ENCODE data around the gene BICRA.
"Not testable (repeated sequence)": the region's sequence is repeated elsewhere in the genome, so short reads cannot be mapped to it uniquely, and the experiment has no call there.

BICRA gene

DNA sequence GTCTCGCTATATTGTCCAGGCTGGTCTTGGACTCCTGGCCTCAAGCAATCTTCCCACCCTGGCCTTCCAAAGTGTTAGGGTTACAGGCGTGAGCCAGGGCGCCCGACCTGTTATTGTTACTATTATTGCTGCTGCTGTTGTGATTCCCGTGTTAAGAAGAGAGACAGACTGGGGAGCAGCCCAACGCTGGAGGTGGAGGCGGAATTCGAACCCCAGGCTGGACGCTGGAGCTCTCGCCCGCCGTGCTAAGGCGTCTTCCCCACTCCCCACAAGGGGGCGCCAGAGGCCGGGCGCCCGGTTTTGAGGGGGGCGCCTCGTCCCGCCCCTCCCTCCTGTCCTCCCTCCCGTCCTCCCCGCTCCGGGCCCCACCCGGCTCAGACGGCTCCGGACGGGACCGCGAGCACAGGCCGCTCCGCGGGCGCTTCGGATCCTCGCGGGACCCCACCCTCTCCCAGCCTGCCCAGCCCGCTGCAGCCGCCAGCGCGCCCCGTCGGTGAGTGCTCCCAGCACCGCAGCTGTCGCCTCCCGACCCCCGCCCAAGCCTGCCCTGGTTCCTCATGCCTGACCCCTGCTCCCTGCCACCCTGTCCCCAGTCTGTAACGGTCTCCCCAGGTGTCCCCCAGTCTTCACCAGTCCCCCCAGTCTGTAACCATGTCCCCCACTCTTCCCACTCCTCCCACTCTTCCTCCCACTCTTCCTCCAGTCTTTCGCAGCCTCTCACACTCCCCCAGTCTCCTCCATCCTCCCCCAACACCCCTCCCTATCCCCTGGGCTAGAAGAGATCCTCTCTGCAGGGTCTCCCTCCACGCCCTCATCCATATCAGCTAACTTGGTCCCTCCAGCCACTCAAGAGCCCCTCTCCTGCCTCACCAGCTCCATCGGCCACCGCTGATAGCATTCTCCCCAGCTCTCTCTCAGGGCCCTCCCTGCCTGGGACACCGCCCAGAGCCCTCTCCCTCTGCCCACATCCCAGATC, 104.4 kb downstream of the BICRA start, which contains the start of gene EHD2:
EHD2 (plus strand) TSS at position 377 of the 976 bp plus-strand sequence. CDS start 3,191 bp downstream, outside the sequence.
- Histone ChIP-seq H3K4me2 (ENCODE audit: low read length) (no peak within 1 kb of the TSS), H3K4me1 (ENCODE audit: insufficient read depth, low read length, severe bottlenecking) (no peaks in the 10 kb centered on the region), H3K9ac (ENCODE audit: low read length) (no peak within 1 kb of the TSS), H3K9me3 (ENCODE audit: low read length) (no peaks in the 10 kb centered on the region), H3K36me3 (ENCODE audit: insufficient read depth, low read length) (no peaks in the 10 kb centered on the region; the same call in 1 of the 2 replicates), H3K79me2 (ENCODE audit: insufficient read depth, low read length) (no peaks in the 10 kb centered on the region), H4K20me1 (ENCODE audit: insufficient read depth, low read length) (no peaks in the 10 kb centered on the region), H2AFZ (ENCODE audit: low read length) (no peak within 1 kb of the TSS), H3F3A (ENCODE audit: insufficient read depth, low read length) (no peaks in the 10 kb centered on the region), H3K4me3 (ENCODE audit: low read depth, low read length, poor library complexity, severe bottlenecking) (no peak within 1 kb of the TSS), H3K9me2 (ENCODE audit: low read depth, low read length) (no peaks in the 10 kb centered on the region), H3K27ac (ENCODE audit: low read depth, low read length, poor library complexity, severe bottlenecking) (no peak within 1 kb of the TSS), H3K27me3 (ENCODE audit: insufficient read depth, low read length) (peaks cover 11% of the 10 kb centered on the region; the same call in 1 of the 2 replicates)
- TF ChIP-seq, protein P1, sequence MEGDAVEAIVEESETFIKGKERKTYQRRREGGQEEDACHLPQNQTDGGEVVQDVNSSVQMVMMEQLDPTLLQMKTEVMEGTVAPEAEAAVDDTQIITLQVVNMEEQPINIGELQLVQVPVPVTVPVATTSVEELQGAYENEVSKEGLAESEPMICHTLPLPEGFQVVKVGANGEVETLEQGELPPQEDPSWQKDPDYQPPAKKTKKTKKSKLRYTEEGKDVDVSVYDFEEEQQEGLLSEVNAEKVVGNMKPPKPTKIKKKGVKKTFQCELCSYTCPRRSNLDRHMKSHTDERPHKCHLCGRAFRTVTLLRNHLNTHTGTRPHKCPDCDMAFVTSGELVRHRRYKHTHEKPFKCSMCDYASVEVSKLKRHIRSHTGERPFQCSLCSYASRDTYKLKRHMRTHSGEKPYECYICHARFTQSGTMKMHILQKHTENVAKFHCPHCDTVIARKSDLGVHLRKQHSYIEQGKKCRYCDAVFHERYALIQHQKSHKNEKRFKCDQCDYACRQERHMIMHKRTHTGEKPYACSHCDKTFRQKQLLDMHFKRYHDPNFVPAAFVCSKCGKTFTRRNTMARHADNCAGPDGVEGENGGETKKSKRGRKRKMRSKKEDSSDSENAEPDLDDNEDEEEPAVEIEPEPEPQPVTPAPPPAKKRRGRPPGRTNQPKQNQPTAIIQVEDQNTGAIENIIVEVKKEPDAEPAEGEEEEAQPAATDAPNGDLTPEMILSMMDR (IDR thresholded peaks at IDR 0.05; ENCODE audit: low read length): peak; percentile 49
- no peak for TF ChIP-seq EZH2 (IDR thresholded peaks at IDR 0.05; ENCODE audit: borderline replicate concordance, low read length)

DNA sequence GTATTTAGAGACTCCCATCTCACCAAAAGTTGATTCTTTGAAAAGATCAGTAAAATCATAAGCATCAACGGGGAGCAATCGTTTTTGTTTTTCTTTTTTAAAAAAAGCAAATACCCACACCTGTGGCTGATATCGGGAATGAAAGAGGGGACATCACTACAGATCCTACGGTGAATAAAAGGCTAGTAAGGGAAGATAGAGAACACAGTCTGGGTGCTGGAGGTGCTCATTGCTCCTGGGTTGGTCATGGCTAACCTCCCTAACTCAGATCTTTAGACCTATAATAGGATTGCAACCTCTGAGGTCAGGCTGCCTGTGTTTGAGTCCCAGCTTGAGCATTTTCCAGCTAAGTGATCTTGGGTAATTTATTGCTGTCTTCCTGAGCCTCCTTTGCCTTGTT, 105.4 kb downstream of the BICRA start:
- Histone ChIP-seq H3K4me2 (ENCODE audit: low read length) (no peak overlapping the region), H3K9ac (ENCODE audit: low read length) (no peak overlapping the region), H3K79me2 (ENCODE audit: insufficient read depth, low read length) (no peaks in the 10 kb centered on the region), H3K4me1 (ENCODE audit: insufficient read depth, low read length, severe bottlenecking) (no peaks in the 10 kb centered on the region), H3K9me3 (ENCODE audit: low read length) (no peaks in the 10 kb centered on the region), H4K20me1 (ENCODE audit: insufficient read depth, low read length) (no peaks in the 10 kb centered on the region), H3K9me2 (ENCODE audit: low read depth, low read length) (no peaks in the 10 kb centered on the region), H3K27me3 (ENCODE audit: insufficient read depth, low read length) (peaks cover 11% of the 10 kb centered on the region; the same call in 1 of the 2 replicates), H3K36me3 (ENCODE audit: insufficient read depth, low read length) (no peaks in the 10 kb centered on the region; the same call in 1 of the 2 replicates), H2AFZ (ENCODE audit: low read length) (no peak overlapping the region), H3K4me3 (ENCODE audit: low read depth, low read length, poor library complexity, severe bottlenecking) (no peak overlapping the region), H3F3A (ENCODE audit: insufficient read depth, low read length) (no peaks in the 10 kb centered on the region), H3K27ac (ENCODE audit: low read depth, low read length, poor library complexity, severe bottlenecking) (no peak overlapping the region)
- TF ChIP-seq, protein P1 (IDR thresholded peaks at IDR 0.05; ENCODE audit: low read length): no peak
- no peak for TF ChIP-seq EZH2 (IDR thresholded peaks at IDR 0.05; ENCODE audit: borderline replicate concordance, low read length)

- not testable (repeated sequence) for H3K79me2 ChIP-seq (ENCODE audit: insufficient read depth, low read length); H3K9me2 ChIP-seq (ENCODE audit: low read depth, low read length); H4K20me1 ChIP-seq (ENCODE audit: insufficient read depth, low read length); H3K4me3 ChIP-seq (ENCODE audit: low read depth, low read length, poor library complexity, severe bottlenecking); H3K36me3 ChIP-seq (ENCODE audit: insufficient read depth, low read length); H3K4me2 ChIP-seq (ENCODE audit: low read length); H3K9ac ChIP-seq (ENCODE audit: low read length); H2AFZ ChIP-seq (ENCODE audit: low read length); H3K27ac ChIP-seq (ENCODE audit: low read depth, low read length, poor library complexity, severe bottlenecking); H3K4me1 ChIP-seq (ENCODE audit: insufficient read depth, low read length, severe bottlenecking); H3K9me3 ChIP-seq (ENCODE audit: low read length); H3F3A ChIP-seq (ENCODE audit: insufficient read depth, low read length)
- H3K27me3 ChIP-seq (ENCODE audit: insufficient read depth, low read length): peaks cover 11% of the 10 kb centered on the region; the same call in 1 of the 2 replicates
These were observed 105.9 kb downstream of the BICRA start for GRCh38 chr19:47714855-47715254.
